ENCODE measurements around the gene PASK.
"Not testable (repeated sequence)": the region's sequence is repeated elsewhere in the genome, so short reads cannot be mapped to it uniquely, and the experiment has no call there.

Gene PASK

DNA sequence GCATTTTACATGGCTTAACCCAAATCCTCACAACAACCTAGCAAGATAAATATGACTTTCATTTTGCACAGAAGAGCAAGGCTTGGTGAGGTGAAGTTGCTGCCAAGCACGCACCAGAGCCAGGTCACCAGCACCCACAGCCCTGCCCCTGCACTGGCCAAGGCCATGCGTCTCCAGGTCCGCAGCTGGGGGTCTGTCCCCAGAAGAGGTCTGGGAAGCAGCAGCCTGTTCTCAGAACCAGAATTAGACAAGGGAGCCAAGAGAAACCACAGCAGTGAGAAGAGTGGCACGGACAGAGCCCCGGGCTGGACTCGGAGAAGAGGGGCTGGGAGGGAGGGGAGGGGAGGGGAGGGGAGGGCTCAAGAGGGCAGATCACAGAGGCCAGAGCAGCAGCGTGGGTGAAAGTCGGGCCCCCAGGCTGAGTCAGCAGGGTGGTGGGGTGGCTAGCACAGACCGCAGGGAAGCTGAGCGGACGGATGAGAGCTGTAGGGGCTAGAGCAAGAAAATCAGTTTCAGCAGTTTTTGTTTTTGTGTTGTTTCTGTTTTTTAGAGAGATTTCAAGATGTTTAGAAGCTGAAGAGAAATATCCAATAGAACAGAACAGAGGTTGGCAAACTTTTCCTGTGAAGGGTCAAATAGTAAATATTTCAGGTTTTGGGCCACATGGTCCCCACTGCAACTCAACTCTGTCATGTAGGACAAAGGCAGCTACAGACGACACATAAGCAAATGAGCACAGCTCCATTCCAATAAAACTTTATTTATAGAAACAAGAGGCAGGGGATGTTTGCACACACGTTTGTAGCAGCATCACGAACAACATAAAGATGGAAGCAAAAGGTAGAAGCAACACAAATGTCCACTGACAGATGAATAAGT is 39.8 kb downstream of the PASK start:
- no peak for DNase-seq (ENCODE audit: insufficient read length, low spot score)
- FAIRE-seq, result no peak

DNA sequence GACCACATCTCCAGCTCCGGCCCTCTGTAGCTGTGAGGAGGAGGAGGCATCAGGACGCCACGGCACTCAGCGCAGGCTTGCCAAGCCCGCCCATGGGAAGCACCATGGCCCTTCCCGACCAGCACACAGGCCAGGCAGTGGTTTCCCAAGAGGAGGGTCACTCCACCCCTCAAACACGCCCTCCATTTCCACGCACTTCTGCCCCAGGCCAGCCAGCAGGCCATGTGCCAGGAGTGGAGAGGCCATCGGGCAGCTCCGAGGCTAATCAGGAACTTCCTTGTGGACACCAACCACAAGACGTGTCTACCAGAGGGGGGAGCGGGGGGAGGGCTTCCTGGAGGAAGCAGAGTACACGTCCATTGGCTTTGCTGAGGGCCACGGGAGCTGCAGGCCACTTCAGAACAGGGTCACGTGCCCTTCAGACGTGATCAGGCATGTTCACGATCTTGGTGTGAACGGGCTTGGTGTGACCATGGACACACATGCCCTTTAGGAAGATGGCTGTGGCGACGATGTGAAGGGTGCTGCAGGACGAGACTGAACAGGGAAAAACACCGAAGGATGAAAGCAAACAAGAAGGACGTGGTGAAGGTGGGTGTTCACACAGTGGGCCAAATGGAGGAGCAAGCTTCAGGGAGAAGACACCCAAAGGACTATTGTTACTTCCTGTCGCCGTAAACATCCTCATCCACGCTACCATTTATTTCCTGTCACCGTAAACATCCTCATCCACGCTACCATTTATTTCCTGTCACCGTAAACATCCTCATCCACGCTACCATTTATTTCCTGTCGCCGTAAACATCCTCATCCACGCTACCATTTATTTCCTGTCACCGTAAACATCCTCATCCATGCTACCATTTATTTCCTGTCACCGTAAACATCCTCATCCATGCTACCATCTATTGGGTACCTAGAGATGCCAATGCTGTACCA is 40.7 kb downstream of the PASK start:
- FAIRE-seq (peak; percentile 23), DNase-seq (ENCODE audit: insufficient read length, low spot score) (no peak)

DNA sequence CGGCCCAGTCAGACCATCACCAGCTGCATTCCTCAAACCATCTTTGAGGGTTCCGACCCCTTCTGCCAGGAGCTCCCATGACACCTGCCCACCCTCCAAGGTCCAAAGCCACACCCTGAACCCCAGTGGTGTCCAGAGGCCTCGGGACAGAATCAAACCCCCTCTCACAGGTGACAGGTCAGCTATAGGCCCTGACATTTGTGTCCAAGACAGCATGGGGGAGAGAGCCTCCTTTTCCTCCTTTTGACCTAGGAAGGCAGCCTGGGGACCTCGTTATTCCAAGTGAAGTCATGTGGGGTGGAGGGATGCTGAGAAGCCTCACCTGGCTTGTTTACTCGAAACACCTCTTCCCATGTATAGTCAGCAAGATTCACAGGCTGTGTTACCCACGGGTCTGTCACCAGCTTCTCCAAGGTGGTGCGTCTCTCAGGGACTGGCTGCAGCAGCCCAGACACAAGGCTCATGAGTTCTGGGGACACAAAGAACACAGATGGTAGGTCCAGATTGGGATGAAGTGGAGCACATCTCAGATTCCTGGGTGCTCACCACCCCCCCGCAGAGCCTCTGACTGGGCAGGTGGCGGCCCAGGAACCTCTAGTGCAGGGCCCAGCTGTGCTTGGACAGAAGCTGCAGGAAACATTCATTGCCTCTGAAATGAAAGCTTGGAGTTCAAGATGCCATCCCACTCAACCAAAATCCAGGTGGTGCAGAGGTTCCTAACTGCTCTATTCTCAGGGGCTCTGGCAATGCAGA is 42.1 kb downstream of the PASK start:
- peak; percentile 9 for FAIRE-seq

DNA sequence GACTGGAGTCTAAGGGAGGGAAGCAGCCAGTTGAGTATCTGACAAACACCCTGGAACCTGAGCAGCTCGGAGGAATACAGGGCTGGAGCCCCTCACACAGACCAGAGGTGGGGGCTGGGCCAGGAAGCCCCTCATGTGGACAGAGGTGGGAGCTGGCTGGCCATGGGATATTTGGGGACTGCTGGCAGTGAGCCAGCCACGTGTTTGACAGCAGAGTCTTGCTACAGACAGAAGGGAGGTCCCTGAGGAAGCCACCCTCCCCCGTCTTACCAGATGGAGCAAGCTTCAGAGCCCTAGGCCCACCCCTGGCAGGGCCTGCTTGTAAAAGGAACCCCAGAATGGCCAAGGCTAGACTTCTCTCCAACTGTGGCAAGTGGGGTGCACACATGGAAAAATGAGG is 43.6 kb downstream of the PASK start:
- FAIRE-seq (no peak), DNase-seq (ENCODE audit: insufficient read length, low spot score) (no peak)

More for the DNA sequence above, 42.1 kb downstream of the PASK start:
- no peak for DNase-seq (ENCODE audit: insufficient read length, low spot score)

DNA sequence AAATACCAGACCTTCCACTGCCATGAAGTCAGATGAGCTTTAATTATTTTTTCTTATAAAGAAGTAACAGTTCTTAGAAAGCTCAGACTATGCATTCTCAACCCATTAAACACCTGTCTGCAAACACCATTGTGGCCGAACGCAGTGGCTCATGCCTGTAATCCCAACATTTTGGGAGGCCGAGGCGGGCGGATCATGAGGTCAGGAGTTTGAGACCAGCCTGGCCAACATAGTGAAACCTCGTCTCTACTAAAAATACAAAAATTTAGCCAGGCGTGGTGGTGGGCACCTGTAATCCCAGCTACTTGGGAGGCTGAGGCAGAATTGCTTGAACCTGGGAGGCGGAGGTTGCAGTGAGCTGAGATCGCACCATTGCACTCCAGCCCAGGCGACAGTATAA is 44.7 kb downstream of the PASK start:
- not testable (repeated sequence) for FAIRE-seq; DNase-seq (ENCODE audit: insufficient read length, low spot score)

DNA sequence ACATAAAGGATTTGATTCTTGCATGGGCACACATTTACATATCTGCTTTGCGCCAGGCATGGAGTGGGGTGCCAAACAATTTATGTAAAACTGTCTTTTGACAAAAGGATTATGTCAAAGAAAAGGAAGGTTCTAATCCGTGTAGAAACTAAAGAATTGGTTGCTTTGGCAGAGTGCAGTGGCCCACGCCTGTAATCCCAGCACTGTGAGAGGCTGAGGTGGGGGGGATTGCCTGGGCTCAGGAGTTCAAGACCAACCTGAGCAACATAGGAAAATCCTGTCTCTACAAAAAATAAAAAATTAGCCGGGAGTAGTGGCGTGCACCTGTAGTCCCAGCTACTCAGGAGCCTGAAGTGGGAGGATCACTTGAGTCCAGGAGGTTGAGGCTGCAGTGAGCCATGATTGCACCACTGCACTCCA is 46.1 kb downstream of the PASK start:
- DNase-seq (ENCODE audit: insufficient read length, low spot score) (no peak), FAIRE-seq (no peak)

DNA sequence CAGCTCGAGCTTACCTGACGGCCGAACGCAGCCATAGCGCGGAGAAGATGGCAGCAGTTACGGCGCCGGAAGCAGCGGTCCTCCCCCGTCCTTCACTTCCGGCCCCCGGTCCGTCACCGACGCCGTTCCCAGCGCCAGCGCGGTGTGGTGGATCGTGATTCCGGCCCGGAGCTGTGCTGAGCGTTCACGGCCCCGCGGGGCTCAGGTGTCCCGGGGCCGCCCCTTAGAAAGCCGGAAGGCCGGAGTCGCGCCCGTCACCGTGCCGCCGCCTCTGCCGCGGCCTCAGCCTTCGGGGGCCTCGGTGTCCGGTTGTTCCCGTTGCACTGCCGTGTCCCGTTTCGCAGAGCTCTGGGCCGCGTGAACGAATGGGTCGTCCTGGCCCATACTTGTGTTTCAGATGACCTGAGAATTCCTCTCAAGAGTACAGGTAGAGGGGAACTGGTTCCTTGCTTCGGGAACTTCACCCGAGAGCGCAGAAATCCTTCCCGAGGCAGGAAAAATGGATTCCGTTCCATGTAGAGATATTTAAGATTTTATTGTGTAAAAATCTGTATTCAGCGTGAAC is 47.0 kb downstream of the PASK start, which contains the start of gene MTERF4:
Gene MTERF4 (minus strand): TSS at position 49 of the 565 bp plus-strand sequence. CDS start 14 bp downstream, at position 35.
- peak; percentile 94 for FAIRE-seq
- peak; percentile 84 for DNase-seq (ENCODE audit: insufficient read length, low spot score)

DNA sequence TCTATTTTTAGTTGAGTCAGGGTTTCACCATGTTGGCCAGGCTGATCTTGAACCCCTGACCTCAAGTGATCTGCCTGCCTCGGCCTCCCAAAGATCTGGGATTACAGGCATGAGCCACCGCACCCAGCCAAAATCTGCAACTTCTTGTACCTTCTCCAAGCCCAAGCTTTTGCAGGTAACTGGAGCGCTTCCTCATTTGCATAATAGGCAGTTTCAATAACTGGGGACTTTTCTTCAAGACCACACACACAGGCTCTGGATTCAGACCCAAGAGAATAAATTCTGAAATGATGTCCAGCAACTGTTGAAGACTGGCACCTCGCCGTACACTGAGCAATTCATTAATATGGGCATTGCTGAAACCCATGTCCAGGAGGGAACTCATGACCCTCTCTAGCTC is 50.0 kb downstream of the PASK start:
- FAIRE-seq, result no peak
- DNase-seq (ENCODE audit: insufficient read length, low spot score), result no peak

DNA sequence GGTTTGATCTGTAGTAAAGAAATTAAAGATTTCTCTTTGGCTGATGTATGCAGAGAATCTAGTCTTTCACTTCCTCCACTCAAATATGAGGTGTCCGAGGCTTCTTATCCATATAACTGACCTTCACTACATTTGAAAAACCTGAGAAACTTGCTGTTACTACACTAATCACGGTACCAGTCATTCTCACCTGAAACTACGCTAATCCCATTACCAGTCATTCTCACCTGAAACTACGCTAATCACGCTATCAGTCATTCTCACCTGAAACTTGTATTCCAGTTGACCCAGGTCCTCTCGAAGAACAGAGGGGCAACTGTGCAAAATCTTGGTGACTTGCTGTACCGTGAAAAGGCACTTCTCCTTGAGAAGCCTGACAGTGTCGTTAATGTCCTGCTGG is 52.3 kb downstream of the PASK start:
- FAIRE-seq, result no peak

DNA sequence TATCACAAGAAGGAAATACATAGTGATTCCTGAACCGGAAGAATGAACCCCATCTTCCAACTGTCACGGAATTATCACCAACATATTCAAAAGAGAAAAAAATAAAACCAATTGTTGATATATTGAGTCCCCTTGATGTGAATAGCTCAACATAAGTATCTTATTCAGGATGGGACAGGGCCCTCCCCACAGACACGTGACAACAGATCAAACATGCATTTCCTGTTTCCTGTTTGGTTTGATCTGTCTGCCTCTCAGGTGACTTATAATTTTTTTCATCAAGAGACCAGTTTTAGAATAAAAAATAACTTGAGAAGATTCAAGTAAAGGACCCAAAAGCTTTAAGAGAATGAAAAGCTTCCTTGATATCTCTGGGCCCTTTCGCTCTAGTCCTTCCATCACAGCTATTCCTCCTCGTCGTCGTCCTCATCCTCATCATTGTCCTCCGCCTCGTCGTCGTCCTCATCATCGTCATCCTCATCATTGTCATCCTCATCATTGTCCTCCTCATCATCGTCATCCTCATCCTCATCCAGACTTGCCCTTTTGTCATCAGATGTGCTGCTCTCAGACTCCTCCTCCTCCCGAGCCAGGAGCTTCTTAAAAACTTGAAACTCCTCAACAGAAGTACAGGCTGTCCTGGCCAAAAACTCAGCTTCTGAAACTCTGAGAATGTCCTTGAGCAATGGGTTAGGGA is 53.5 kb downstream of the PASK start:
- no peak for FAIRE-seq
- DNase-seq (ENCODE audit: insufficient read length, low spot score), result no peak

More for the DNA sequence above, 52.3 kb downstream of the PASK start:
- no peak for DNase-seq (ENCODE audit: insufficient read length, low spot score)

DNA sequence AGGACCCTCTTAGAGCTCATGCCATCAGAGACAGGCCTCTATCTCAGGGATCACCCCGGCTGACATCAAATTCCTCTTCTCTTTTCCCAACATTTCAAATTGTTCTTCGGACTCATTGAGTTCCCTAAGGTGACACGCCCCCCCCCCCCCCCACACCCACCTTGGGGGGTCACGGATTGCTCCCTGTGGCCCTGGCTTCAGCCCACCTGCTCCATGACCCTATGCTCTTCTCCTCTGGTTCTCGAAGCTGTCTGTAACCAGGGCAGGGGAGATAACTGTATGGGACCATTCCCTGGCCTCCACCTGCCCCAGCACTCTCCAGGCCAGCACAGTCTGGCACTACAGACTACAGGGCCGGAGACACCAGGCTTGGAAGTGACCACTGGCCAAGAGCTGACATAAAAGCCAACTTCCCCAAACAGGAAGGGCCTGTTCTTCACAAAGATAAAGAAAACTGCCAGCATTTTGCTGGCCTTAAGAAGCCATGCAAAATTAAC is 54.3 kb downstream of the PASK start:
- FAIRE-seq (no peak), DNase-seq (ENCODE audit: insufficient read length, low spot score) (no peak)

DNA sequence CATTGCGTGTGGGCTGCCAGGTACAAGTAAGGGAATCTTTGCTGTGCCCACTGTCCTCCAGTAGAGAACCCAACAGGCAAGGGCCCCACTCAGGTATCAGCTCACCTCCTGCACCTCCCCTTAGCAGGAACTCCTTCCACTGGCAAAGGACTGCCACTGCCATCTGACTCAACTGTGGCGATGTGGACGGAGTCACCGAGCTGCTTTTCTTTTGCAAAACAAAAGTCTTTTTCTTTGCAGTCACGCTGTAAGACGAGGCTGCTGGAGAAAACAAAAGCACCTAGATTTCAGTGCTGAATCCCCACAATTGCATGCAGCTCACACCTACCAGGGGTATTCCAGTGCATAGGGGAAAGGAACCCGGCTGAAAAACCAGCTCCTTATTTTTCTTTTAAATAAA is 55.1 kb downstream of the PASK start:
- FAIRE-seq (no peak), DNase-seq (ENCODE audit: insufficient read length, low spot score) (no peak)

DNA sequence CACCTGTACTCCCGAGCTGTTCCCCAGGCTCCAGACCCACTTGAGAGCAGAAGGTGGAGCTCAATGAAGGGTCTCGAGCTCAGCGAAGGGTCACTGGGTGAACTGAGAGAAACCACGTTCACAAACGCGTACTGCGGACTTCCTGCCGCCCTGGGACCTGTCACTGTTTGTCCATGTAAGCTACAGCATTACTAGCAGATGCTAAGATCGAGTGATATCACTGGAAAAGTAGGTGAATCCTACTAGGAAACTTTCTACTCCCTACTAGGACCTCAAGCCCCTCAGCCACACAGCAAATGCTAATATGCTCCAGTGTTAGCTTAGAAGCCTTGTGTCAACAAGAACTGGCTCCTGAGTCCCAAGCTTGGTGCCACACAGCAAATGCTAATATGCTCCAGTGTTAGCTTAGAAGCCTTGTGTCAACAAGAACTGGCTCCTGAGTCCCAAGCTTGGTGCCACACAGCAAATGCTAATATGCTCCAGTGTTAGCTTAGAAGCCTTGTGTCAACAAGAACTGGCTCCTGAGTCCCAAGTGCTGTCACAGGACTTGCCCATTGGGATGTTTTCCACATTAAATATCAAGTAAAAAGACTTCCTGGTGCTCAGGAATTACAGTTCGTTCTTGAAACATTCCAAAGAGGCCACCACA is 56.0 kb downstream of the PASK start:
- not testable (repeated sequence) for FAIRE-seq

DNA sequence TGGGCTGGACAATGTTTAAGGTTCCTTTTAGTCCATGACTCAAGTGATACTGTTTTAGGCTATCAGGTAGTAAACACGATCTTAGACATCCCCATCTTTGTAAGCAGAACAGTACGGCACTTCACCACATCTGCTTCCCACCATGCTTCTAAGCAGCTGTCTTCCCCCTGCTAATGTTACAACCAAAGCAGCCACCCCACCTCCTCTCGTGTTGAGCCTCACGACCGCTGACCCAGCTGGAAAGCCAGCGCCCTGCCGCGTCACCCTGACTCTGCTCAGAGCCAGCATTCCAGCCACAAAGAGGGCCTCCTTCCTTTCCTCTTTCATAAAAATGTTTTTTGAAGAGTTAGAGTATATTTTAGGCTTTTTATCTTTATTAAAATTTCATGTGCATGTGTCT is 56.6 kb downstream of the PASK start:
- FAIRE-seq (no peak), DNase-seq (ENCODE audit: insufficient read length, low spot score) (no peak)

More for the DNA sequence above, 56.0 kb downstream of the PASK start:
- not testable (repeated sequence) for DNase-seq (ENCODE audit: insufficient read length, low spot score)

DNA sequence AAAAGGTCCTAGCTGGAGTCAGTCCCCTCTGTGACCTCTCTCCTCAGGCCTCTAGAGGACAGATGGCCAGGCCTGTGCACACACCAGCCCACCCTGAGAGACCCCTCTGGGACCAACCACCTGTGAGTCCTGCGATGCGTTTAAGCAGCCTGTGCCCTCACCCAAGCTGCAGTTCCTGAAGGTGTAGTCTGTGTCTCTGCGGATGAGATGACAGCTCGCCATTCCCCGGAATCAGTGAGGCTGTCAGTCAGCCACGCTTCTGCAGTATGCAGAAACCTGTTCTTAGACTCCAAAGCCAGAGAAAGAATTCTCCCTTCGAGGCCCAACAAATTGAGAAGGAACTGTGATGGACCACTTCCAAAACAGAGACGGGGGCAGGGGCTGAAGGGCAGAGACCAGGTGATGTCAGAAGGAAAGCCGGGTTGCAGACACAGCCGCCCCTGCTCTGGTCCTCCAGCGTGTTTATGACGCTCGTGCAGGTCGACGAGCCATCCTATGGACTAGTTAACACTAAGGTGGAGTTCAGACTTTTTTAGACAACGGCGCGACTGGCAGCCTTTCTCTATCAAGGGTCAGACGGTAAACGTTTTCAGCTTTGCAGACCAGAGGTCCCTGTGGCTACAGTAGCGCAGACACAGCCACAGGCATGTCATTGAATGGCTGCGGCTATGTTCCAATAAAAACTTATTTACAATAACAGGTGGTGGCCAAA is 57.4 kb downstream of the PASK start:
- DNase-seq (ENCODE audit: insufficient read length, low spot score) (no peak), FAIRE-seq (no peak)

DNA sequence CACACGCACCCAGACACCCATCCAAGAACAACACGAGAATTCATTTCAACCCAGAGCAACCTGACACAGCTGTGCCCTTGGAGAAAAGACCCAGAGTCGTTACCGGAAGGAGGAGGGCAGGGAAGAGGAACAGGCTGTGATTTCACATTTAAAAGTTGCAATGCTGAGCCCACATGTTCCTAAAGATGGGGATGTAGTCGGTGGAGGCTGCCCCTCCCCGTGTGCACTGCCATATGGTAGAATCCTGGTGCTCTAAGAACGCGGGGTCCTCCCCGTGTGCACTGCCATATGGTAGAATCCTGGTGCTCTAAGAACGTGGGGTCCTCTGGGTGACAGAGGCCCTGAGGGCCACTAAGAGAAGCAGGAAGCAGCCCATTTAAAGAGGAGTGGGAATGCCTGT is 58.1 kb downstream of the PASK start:
- DNase-seq (ENCODE audit: insufficient read length, low spot score), result no peak
- no peak for FAIRE-seq

DNA sequence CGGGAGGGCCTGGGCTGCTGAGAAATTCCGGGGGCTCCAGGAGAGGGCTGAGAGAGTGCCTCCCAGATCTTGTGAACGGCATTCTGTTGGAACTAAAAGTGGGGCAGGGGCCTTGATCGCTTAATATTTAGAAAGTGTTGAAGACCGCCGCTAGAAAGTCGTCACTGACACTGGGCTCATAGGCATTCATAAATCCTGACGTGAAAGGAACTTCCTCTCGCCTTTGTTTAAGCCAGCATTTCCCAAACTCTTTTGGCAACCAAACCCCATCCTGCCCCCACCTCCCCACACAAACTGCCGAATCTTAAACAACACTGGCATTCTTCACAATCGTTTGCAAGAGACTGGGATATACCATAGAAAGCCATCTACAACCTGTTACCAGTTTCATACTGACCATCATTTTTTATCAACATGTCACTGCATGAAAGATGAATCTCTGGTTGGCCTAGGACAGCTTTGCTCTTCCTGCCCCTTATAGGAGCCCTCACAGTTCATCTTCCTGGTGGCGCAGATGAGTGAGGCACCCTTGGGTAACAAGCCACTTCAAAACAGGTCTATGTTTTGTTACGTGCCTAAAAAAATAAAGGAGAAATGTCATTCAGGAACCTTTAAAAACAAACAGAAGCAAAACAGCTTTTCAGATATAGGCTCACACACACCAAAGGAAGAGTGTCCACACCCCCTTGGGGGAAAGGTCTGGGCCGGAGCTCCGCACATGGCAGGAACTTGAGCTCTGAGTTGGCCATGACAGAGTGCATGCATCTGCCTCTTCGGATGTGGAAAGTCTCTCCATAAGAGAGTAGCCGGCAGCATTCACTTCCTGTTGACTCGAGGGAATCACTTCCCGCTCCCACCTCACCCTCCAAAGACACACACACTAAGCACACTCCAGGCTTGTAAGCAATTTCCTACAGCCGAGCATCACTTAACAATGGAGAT is 60.2 kb downstream of the PASK start:
- FAIRE-seq (no peak), DNase-seq (ENCODE audit: insufficient read length, low spot score) (no peak)

All from HTR-8/SVneo (cell line).